HG03108 (cell line): Measurements from ENCODE around the gene PNMA6E.
"Not testable (repeated sequence)": the region's sequence is repeated elsewhere in the genome, so short reads cannot be mapped to it uniquely, and the experiment has no call there.

Source experiments
- ATAC-seq: cut with Tn5 transposase; IDR thresholded peaks from one replicate; pipeline ENCODE4 v1.9.1; 2021; ENCODE audit warnings: moderate library complexity; ENCODE audit not compliant: unreplicated experiment

PNMA6E gene

DNA sequence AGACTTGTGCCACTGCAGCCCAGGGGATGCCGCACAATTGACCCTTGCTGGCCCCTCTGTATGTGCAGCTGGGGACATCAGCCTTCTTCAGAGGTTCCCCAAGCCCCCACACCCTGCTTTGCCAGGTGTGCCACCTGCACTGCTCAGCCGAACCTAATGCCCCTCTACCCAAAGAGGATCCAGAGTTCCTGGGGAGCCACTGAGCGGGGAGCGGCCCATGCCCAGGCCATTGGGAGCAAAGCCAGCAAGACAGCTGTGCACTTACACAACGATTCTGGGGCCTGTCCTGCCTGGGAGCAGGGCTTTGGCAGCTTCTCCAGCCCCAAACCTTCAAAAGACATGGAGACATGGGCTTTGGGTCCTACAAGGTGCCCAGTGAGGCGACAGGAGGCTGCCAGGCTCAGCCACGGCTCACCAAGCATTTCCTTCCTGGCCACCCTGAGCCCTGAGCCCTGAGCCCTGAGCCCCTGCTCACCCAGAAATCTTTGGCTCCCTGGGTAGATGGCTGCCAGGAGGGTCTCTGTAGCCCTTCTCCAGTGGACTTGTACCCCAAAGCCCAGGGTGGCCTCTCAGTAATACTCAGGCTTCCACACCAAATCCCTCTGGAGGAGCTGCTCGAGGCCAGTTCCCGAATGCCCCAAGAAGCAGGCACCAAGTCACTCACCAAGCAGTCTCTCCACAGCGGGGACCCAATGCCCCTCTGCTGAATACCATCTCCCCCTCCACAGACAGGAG lies 13.0 kb downstream of the PNMA6E start:
- ATAC-seq = no peak

DNA sequence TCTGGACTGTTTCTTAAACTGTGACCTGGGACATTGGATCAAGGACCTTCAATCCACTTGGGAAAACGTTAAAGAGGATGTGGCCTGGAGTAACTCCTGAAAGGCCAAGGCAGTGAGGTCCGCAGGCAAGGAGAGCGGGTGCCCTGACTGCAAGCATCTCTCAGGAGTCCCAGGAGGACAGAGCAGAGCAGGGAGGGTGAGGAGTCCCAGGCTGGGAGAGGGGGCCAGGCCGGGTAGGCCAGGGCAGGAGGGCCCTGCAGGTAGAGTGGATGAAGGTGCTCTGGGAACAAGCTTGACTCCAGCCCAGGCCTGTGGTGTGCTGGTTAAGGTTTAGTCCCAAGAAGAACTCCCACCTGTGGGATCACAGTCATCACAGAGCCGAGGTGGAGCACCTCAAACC lies 13.8 kb downstream of the PNMA6E start:
- ATAC-seq = no peak

DNA sequence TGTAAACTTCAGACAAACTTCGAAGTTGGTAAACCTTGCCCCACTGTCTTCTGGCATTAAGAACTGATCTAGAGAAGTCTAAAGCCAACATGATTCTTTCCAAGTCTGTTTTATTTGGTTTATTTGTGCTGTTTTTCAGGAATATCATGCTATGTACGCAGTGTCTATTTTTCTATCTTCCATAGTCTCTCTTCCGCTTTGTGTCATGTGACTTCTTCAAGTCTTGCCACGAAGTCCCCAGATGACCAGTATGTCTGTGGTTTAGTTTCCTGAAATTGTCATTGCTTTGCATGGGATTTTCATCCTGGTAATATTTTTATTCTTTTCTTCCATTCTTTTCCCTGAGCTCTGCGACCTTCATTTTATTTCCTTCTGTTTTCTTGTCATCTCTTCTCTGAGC lies 15.1 kb downstream of the PNMA6E start:
- ATAC-seq = no peak

DNA sequence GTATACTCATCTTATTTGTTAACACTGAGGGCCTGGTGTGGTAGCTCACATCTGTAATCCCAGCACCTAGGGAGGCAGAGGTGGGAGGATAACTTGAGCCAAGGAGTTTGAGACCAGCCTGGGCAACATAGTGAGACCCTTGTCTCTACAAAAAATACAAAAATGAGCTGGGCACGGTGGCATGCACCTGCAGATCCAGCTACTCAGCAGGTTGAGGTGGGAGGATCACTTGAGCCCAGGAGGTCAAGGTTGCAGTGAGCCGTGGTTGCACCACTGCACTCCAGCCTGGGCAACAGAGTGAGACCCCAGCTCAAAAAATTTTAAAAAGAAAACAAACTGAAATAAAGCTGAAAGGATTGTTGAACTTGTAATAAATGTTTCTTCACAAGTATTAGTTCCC lies 16.2 kb downstream of the PNMA6E start:
- not testable (repeated sequence) for ATAC-seq

DNA sequence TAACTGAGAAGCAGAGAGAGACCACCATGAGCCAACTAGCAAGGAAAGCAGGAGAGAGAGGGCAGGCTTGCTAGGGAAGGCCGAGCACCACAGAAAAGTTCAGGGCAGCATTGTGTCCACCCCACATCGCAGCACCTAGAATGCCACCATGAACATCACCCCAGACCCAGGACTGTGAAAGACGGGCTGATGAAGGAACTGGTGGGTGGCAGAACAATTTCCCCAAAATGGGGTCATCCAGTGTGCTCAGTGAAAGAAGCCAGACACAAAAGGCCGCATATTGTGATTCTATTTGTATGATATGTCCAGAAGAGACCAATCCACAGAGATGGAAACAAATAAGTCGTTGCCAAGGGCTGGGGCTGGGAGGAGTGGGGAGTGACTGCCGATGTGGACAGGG lies 16.8 kb downstream of the PNMA6E start:
- no peak for ATAC-seq

DNA sequence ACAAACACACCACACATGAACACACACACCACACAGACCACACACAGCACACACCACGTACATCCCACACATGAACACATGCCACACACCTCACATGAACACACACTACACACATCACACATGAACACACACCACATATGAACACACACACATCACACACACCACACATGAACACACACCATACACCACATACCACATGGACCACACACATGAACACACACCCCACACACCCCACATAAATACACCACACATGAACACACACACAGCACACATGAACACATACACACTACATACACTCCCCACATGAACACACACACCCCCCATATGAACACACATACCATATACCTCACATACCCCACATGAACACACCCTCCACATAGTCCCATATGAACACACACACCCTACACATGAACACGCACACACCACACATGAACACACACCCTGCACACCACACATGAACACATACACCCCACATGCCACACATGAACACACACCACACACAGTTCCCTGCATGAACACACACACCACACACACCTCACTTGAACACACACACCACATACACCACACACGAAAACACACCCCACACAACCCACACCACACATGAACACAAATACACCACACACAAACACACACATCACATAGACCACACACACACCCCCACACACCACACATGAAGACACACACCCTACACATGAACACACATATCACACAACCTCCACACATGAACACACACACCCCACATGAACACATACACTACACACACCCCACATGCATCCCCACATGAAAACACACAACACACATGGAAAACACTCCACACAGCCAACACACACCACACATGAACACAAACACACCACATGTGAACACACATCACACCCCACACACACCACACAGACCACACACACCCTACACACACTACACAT lies 18.3 kb downstream of the PNMA6E start:
- no peak for ATAC-seq

DNA sequence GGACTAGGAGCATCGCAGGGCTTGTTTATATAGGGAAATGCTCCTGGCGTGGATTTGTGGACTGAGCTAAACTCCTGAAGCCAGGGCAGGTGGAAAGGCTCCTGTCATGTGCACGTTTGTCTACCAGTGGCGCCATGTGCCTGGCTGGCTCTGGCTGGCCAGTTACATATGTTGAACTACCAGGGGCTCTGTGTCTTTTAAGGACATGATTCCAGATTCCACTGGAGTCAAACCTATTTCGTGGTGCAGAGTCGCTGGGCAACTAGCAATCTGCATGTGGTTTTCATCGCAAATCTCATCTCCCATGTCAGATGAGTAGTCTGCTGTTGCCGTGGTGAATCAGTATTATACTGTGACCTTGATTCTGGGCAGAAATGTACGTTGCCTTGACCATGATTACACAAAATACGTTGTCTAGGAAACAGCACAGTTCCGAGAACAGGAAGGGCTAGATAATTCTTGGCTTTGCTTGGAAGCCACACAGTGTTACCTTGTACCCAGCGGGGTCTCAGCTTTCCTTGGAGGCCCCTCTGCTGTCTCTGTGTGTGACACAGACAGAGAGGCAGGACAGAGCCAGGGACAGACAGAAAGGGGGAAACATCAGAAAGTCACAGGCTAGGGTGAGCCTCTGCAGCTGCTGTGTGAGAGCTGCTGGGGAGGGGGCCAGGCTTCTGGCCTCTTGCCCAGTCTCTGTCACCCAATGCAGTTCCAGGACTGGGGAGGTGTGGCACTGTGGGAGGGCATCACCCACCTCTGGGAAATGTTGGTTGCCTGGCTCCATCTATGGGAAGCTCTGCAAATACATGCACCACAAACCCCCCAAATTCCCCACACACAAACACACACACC lies 19.2 kb downstream of the PNMA6E start:
- no peak for ATAC-seq

DNA sequence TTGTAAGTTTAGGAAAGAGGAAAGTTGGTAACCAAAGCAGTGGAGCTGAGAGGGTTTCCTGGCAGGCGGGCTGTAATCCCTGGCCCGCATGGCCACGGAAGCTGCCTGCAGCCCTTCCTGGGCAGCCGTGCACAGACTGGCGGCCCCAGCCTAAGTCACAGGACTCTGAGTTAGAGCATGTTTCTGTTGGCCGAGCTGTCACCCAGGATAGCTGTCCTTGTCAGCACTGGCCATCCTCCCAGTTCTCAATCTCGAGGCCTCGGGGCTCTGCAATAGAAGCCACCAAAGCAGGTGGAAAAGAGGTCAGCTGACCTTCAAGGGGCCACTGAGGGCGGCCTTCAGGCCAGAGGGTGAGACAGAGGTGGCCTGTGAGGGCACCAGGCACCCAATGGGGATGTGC lies 20.5 kb downstream of the PNMA6E start:
- no peak for ATAC-seq

DNA sequence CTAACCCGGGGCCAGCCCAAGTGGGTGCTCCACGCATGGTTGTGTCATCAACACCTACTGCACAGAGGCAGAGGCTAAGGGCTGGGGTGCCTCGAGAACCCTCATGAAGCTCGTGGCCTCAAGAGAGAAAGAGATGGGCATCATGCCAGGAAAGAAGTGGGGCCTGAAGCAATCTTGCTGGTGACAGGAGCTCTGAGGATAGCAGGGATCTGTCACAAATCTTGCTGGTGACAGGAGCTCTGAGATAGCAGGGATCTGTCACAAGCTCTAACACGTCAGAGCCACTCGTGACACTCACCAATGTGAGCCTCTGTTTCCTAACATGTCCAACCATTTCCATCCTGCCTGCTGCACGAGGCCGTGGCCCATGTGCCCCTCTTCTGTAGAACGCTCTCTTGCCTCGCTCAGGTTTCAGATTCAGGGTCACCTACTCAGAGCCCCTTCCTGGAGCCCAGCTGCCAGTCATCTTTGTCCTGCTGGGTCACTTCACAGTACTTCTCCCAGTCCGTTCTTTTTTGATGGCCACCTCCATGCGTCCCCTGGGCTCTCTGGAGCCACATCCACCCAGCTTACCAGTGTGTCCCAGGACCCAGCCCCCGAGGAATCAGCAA lies 21.1 kb downstream of the PNMA6E start:
- ATAC-seq = no peak

DNA sequence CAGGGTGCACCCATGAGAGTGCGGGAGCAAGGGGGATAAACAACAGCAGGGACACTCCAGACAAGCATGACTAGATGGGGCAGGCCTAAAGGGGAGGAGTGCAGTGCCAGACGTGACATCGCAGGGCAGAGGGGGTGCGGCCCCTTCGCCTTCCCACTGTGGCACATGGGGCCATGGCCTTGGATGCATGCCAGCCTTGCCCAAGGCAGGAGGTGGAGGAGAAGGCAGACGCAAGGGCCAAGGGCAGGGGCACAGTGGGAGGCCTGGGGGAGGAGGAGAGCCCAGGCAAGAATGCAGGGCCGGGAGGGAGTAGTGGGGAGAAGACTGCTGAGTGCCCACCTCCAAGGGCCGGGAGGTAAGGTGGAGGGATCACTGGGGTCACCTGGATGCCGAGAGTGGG lies 21.6 kb downstream of the PNMA6E start:
- ATAC-seq = no peak

DNA sequence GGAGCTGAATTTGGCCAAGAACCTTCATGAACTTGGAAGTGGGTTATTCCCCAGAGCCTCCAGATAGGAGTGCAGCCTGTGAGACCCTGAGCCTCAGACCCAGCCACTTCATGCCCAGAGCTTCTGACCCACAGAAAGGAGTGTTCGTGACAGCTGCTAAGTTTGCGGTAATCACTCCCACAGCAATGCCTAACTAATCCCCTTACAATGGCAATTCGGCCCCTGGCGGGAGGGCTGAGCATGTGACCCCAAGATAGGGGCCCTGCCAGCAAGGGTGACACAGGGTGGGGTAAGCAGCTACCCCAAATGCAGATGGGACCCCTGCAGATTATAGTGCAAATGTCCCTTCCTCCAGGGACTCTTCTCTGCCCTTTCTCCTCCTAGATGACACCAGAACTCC lies 22.5 kb downstream of the PNMA6E start:
- no peak for ATAC-seq

DNA sequence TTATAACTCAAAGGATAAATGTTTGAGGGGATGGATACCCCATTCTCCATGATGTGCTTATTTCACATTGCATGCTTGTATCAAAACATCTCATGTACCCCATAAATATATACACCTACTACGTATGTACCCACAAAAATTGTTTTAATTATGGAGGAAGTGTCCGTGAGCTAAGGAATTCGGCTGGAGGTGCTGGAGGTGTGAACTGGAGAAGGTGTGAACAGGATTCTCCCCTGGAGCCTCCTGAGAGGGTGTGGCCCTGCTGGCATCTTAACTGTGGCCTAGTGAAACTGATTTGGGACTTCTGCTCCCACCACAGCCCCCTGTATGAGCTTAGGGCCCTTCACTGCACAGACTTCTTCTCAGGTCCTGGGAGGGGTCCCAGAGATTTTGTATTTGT lies 23.4 kb downstream of the PNMA6E start:
- no peak for ATAC-seq

DNA sequence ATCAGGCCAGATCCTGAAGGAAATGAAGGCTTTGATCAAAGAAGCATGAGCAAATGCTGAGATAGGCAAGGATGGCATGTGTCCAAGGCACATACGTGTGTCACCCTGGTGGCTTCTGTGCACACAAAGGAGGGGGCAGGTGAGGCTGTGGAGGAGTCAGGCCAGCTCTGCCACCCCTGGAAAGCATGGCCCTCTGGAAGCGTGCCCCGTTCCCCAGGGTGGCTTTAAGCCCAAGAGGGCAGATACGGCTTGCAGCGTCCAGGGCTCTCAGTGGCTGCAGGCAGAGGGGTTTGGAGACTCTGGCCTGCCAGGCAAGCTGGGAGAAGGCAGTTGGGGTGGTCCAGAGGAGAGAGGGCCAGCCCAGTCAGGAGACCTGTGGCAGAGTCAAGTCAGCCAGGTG lies 25.6 kb downstream of the PNMA6E start:
- ATAC-seq = no peak

DNA sequence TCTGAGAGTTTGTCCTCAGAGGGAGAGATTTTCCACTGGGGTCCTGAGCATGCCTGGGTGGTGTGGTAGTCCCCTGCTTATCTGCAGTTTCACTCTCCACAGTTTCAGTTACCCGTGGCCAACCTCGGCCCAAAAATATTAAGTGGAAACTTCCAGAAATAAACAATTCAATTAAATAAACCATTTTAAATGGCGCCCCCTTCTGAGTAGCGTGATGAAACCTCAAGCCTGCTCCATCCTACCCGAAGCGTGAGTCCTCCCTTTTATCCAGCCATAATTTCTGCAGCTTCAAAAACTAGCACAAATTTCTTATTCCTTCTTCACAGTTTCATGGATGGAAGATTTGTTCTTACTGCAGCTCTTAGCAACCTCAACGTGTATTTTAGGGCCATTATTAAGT lies 26.7 kb downstream of the PNMA6E start:
- ATAC-seq = no peak

DNA sequence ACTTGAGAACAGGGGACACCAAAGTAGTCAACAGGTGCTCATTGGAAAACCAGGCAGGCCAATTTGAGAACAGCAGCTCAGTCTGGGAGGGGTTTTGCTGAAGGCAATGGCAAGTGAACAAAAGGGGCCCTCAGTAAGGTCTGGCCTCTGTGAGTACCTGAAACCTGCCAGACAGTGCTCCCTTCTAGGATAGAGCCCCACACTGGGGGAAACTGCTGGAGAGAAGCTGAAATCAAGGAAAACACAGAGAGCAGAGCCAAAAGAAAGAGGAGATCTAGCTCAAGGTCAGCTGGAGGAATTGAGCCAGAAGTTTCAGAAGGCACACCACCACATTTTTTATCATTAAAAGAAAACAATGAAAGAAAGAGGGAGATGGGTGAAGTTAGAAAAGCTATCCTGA lies 28.2 kb downstream of the PNMA6E start:
- ATAC-seq = no peak

DNA sequence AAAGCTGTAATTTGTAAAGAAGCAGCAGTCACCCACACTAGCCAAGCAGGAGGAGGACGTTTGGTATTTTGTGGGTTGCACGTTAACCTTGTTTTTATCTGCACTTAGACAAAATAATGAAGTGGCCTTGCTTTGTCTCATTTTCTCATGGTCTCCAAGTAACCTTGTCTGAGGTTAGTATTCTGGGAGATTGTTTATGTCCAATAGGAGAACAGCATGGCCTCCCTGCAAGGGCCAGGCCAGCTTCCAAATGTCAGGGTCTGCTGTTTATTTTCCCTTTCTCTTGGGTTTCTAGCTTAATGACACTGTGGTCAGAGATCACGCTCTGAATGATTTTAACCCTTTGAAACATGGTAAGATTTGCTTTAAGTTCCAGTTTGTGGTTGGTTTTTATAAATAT lies 29.9 kb downstream of the PNMA6E start:
- ATAC-seq = no peak

DNA sequence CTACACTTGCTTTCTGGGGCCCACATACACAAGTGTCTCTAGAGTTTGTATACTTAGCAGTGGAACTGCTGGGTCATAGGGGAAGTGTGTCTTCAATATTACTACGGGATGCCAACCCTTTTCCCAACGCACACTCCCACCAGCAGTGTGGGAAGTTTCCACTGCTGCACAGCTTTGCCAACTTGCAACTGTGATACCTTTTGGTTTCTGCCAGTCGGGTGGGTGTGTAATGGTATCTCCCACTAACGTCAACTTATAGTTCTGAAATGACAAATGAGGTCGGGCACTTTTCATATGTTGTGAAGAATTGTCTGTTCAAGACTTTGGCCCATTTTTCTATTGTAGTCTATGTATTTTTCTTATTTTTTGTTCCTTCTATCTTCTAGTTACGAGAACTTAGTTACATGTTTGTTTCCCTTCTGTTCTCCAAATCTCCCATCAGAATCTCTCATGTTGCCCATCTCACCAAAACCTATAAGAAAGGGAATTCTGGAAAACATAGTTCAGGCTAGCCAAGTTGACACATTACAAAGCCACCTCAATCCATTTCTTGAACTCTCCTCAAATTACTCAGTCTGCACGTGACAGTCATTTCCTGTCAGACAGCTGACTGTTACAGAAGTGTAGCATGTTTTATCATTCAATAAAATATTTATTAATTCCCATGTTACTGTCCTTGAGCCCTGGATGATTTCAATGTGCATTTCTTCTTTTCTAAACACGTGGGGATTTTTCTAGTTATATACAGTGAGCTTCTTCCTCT lies 30.7 kb downstream of the PNMA6E start:
- no peak for ATAC-seq

DNA sequence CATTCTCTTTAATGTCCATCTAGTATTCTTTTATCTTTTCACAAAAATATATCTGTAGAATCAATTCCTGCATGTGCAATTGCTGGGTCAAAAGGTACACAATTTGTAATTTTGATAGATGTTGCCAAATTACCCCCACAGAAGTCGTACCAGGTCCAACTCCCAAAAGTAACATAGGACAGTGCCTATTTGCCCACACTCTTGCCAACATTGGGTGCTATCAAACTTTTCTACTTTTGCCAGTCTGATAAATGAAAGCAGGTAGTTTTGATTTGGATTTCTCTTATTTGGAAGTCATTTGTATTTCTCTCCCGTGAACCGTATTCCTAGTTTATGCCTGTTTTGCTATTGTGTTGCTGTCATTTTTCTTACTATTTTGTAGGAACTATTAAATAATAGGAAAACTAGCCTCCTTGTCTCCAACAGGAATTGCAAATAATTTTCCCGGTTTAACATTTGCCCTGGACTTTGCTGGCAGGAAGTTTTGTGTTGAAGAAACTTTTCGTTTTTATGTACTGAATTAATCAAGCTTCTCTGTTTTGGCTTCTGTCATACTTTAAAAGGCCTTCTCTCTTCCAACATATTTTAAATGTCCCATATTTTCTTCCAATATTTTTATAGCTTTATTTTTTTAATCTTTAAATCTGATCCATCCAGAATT lies 34.1 kb downstream of the PNMA6E start:
- no peak for ATAC-seq

DNA sequence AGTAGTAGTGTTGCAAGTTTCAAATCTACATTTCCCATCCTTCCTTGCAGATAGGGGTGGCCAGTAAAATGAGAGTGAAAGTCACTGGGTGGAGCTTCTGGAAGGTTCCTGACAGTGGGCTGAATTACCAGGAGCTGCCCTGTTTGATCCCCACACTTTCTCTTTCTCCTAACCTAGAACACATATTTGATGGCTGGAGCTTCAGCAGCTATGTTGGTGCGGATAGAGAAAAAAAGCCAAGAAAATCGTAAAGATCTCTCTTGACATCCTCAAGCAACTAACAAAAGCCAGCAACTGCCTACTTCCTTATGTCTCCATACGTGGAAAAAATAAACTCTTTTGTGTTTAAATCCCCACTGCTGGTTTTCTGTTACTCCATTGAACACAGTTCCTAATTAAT lies 35.0 kb downstream of the PNMA6E start:
- ATAC-seq = no peak

DNA sequence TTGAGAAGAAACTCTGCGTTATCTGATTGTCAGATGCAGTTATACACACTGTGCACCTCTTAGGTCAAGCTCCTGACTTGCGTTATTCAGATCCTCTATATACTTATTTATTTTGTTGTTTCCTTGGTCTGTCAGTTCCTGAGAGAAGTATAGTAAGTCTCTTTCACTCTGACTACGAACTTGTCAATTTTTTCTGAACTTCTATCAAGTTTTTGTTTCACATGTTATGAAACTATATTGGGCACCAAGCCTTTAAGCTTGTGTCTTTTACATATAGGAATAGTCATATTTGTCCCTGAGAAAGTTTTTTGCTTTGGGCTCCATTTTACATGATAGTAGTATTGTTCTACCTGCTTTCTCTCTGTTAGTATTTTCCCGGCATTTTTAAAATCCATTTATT lies 35.5 kb downstream of the PNMA6E start:
- ATAC-seq = peak; percentile 56
